OCI-LY7 (cell line): ENCODE measurements around the gene B3GAT3.

Source experiments
- CTCF ChIP-seq: fragments of 200-600 bp; sonication (generic); conservative IDR thresholded peaks from 2 replicates; pipeline ENCODE4 v1.5.1; 2014; ENCODE audit warnings: mild to moderate bottlenecking, antibody characterized with exemption, low read length, moderate library complexity, mixed read lengths
- EZH2phosphoT487 ChIP-seq: fragments of 200-600 bp; sonication (generic); IDR thresholded peaks from 2 replicates; pipeline ENCODE4 v1.6.1; 2018; ENCODE audit warnings: low read depth, borderline replicate concordance, mild to moderate bottlenecking, mixed run types, antibody characterized with exemption, low read length, moderate library complexity, mixed read lengths

GRCh38 chr11:62615521-62615920 is 6.3 kb downstream of the B3GAT3 start:
- TF ChIP-seq CTCF, result no peak
- no peak for TF ChIP-seq EZH2phosphoT487
